Measurements from ENCODE around the gene FURIN. TPM values are rescaled to one million over a fixed set of nuclear protein-coding genes. Genes with fewer than 3 reads are reported as not detected.

The FURIN gene
- total RNA-seq, 5 donors from 2014 or later (not counting 1 experiment from before 2014, with no cell fraction given): 52.8 to 74.0 (median 61.4) TPM

- H3K4me1 Mint-ChIP-seq: peaks cover 0 to 10% (median 9%) of the 10 kb centered on the region in 3 donors
- Histone ChIP-seq H3K36me3 (ENCODE audit: control insufficient read depth in 2 of 2, extremely low read depth in 1 of 2, insufficient read depth in 1 of 2, low read length in 1 of 2) (peaks cover 27 to 42% of the 10 kb centered on the region in 2 donors), H3K4me1 (ENCODE audit: control insufficient read depth in 1 of 2, extremely low read depth in 1 of 2, insufficient read depth in 2 of 2, low read length in 2 of 2) (peaks cover 0 to 8% of the 10 kb centered on the region in 2 experiments), H3K27me3 (replicated peaks in 1 of 2; ENCODE audit: control insufficient read depth in 2 of 2, extremely low read depth in 1 of 2, insufficient read depth in 2 of 2, low read length in 1 of 2) (no peaks in the 10 kb centered on the region), H3K4me3 (ENCODE audit: control insufficient read depth in 1 of 2, extremely low read depth in 1 of 2, low read length in 1 of 2) (no peak overlapping the region), H3K27ac (ENCODE audit: low read length) (no peak overlapping the region), H3K9me3 (no peaks in the 10 kb centered on the region)
- ATAC-seq (replicated peaks in 1 of 4) (no peak), DNase-seq (no peak)
- ChIA-PET CTCF (no interaction called here), POLR2A (no interaction called here)
- H3K27ac Mint-ChIP-seq: no peak overlapping the region
- no peak overlapping the region for H3K4me3 Mint-ChIP-seq
- H3K36me3 Mint-ChIP-seq: peaks cover 30% of the 10 kb centered on the region
- no peaks in the 10 kb centered on the region for H3K9me3 Mint-ChIP-seq
- WGBS (ENCODE audit: insufficient coverage): 93% methylated on average over 12 of the region's 15 CpGs
- H3K27me3 Mint-ChIP-seq: no peaks in the 10 kb centered on the region
Observed at GRCh38 chr15:90878660-90879059, 10.3 kb downstream of the FURIN start.

- Histone ChIP-seq H3K4me1 (ENCODE audit: control insufficient read depth in 1 of 2, extremely low read depth in 1 of 2, insufficient read depth in 2 of 2, low read length in 2 of 2) (peaks cover 0 to 7% of the 10 kb centered on the region in 2 experiments), H3K27ac (ENCODE audit: low read length) (no peak overlapping the region), H3K9me3 (no peaks in the 10 kb centered on the region), H3K27me3 (replicated peaks in 1 of 2; ENCODE audit: control insufficient read depth in 2 of 2, extremely low read depth in 1 of 2, insufficient read depth in 2 of 2, low read length in 1 of 2) (peaks cover 0 to 6% of the 10 kb centered on the region in 2 experiments), H3K4me3 (ENCODE audit: control insufficient read depth in 1 of 2, extremely low read depth in 1 of 2, low read length in 1 of 2) (no peak overlapping the region), H3K36me3 (ENCODE audit: control insufficient read depth in 2 of 2, extremely low read depth in 1 of 2, insufficient read depth in 1 of 2, low read length in 1 of 2) (peaks cover 27 to 42% of the 10 kb centered on the region in 2 donors)
- H3K4me3 Mint-ChIP-seq: no peak overlapping the region
- ChIA-PET POLR2A (no interaction called here), CTCF (no interaction called here)
- ATAC-seq (replicated peaks in 1 of 4) (no peak), DNase-seq (no peak)
- WGBS (ENCODE audit: insufficient coverage): 96% methylated on average over 31 of the region's 35 CpGs
- H3K27me3 Mint-ChIP-seq: peaks cover 0 to under 1% of the 10 kb centered on the region in 2 donors
- peaks cover 30% of the 10 kb centered on the region for H3K36me3 Mint-ChIP-seq
- H3K27ac Mint-ChIP-seq: no peak overlapping the region
- H3K4me1 Mint-ChIP-seq: peaks cover 0 to 6% (median 4%) of the 10 kb centered on the region in 3 donors
- no peaks in the 10 kb centered on the region for H3K9me3 Mint-ChIP-seq
Observed at GRCh38 chr15:90879730-90880366, 11.5 kb downstream of the FURIN start.

GRCh38 chr15:90880381-90881145 is 12.2 kb downstream of the FURIN start:
- no peak overlapping the region for H3K4me3 ChIP-seq (ENCODE audit: control insufficient read depth in 1 of 2, extremely low read depth in 1 of 2, low read length in 1 of 2)
- ChIA-PET CTCF (no interaction called here), POLR2A (no interaction called here)
- Mint-ChIP-seq H3K9me3 (no peaks in the 10 kb centered on the region), H3K4me3 (no peak overlapping the region), H3K27ac (no peak overlapping the region), H3K36me3 (peaks cover 30% of the 10 kb centered on the region), H3K27me3 (peaks cover 0 to 2% of the 10 kb centered on the region in 2 donors), H3K4me1 (peaks cover 0 to 10% (median 9%) of the 10 kb centered on the region in 3 donors)
- ATAC-seq (replicated peaks in 1 of 4) (no peak), DNase-seq (no peak)
- H3K27me3 ChIP-seq (replicated peaks in 1 of 2; ENCODE audit: control insufficient read depth in 2 of 2, extremely low read depth in 1 of 2, insufficient read depth in 2 of 2, low read length in 1 of 2): peaks cover 0 to 13% of the 10 kb centered on the region in 2 experiments
- no peaks in the 10 kb centered on the region for H3K9me3 ChIP-seq
- WGBS (ENCODE audit: insufficient coverage): 88% methylated on average over 9 of the region's 16 CpGs
- no peak overlapping the region for H3K27ac ChIP-seq (ENCODE audit: low read length)
- H3K4me1 ChIP-seq (ENCODE audit: control insufficient read depth in 1 of 2, extremely low read depth in 1 of 2, insufficient read depth in 2 of 2, low read length in 2 of 2): peaks cover under 1 to 13% of the 10 kb centered on the region in 2 experiments
- peaks cover 27 to 42% of the 10 kb centered on the region in 2 donors for H3K36me3 ChIP-seq (ENCODE audit: control insufficient read depth in 2 of 2, extremely low read depth in 1 of 2, insufficient read depth in 1 of 2, low read length in 1 of 2)

- H3K36me3 ChIP-seq (ENCODE audit: control insufficient read depth in 2 of 2, extremely low read depth in 1 of 2, insufficient read depth in 1 of 2, low read length in 1 of 2): peaks cover 27 to 39% of the 10 kb centered on the region in 2 donors
- ATAC-seq (replicated peaks in 1 of 4) (no peak), DNase-seq (no peak)
- CTCF ChIA-PET: no interaction called here
- WGBS (ENCODE audit: insufficient coverage): 91% methylated on average over 28 of the region's 35 CpGs
- Mint-ChIP-seq H3K27ac (no peak overlapping the region), H3K4me3 (no peak overlapping the region), H3K9me3 (no peaks in the 10 kb centered on the region), H3K27me3 (peaks cover 0 to 2% of the 10 kb centered on the region in 2 donors), H3K36me3 (peaks cover 30% of the 10 kb centered on the region), H3K4me1 (peaks cover 5 to 17% (median 16%) of the 10 kb centered on the region in 3 donors)
- H3K4me1 ChIP-seq (ENCODE audit: control insufficient read depth in 1 of 2, extremely low read depth in 1 of 2, insufficient read depth in 2 of 2, low read length in 2 of 2): peaks cover 4 to 19% of the 10 kb centered on the region in 2 experiments
- peaks cover 0 to 18% of the 10 kb centered on the region in 2 experiments for H3K27me3 ChIP-seq (replicated peaks in 1 of 2; ENCODE audit: control insufficient read depth in 2 of 2, extremely low read depth in 1 of 2, insufficient read depth in 2 of 2, low read length in 1 of 2)
- POLR2A ChIA-PET: interaction anchor here in 1 of 2 donors (0.7 kb wide), 1 partner anchor 161 kb away, joined by 3 read pairs; no protein-coding TSS in a partner anchor
- no peaks in the 10 kb centered on the region for H3K9me3 ChIP-seq
- no peak overlapping the region for H3K27ac ChIP-seq (ENCODE audit: low read length)
- no peak overlapping the region for H3K4me3 ChIP-seq (ENCODE audit: control insufficient read depth in 1 of 2, extremely low read depth in 1 of 2, low read length in 1 of 2)
Observed at GRCh38 chr15:90881181-90881977, 13.0 kb downstream of the FURIN start.

GRCh38 chr15:90881978-90882721 is 13.8 kb downstream of the FURIN start:
- Mint-ChIP-seq H3K4me1 (peaks cover 5 to 17% (median 16%) of the 10 kb centered on the region in 3 donors), H3K36me3 (peaks cover 30% of the 10 kb centered on the region), H3K9me3 (no peaks in the 10 kb centered on the region), H3K27ac (no peak overlapping the region), H3K4me3 (no peak overlapping the region), H3K27me3 (peaks cover 0 to 2% of the 10 kb centered on the region in 2 donors)
- H3K27ac ChIP-seq (ENCODE audit: low read length): no peak overlapping the region
- POLR2A ChIA-PET: interaction anchor here in 1 of 2 donors (0.7 kb wide), 1 partner anchor 162 kb away, joined by 3 read pairs; no protein-coding TSS in a partner anchor
- H3K9me3 ChIP-seq: no peaks in the 10 kb centered on the region
- 82% methylated on average over 5 of the region's 19 CpGs for WGBS (ENCODE audit: insufficient coverage)
- peaks cover 0 to 25% of the 10 kb centered on the region in 2 experiments for H3K27me3 ChIP-seq (replicated peaks in 1 of 2; ENCODE audit: control insufficient read depth in 2 of 2, extremely low read depth in 1 of 2, insufficient read depth in 2 of 2, low read length in 1 of 2)
- H3K4me1 ChIP-seq (ENCODE audit: control insufficient read depth in 1 of 2, extremely low read depth in 1 of 2, insufficient read depth in 2 of 2, low read length in 2 of 2): peaks cover 4 to 19% of the 10 kb centered on the region in 2 experiments
- no peak overlapping the region for H3K4me3 ChIP-seq (ENCODE audit: control insufficient read depth in 1 of 2, extremely low read depth in 1 of 2, low read length in 1 of 2)
- ATAC-seq (replicated peaks in 1 of 4) (no peak), DNase-seq (no peak)
- CTCF ChIA-PET: no interaction called here
- peaks cover 19 to 32% of the 10 kb centered on the region in 2 donors for H3K36me3 ChIP-seq (ENCODE audit: control insufficient read depth in 2 of 2, extremely low read depth in 1 of 2, insufficient read depth in 1 of 2, low read length in 1 of 2)
